ENCODE results near the gene OTOP3.

Gene OTOP3

GRCh38 chr17:74930535-74931036 is 5.1 kb upstream of the OTOP3 start:
- DNase-seq (ENCODE audit: low read depth): no peak
- no peak for TF ChIP-seq CTCF (IDR thresholded peaks at IDR 0.05; ENCODE audit: control insufficient read depth, extremely low read depth, insufficient read depth)
- H3K4me3 ChIP-seq (ENCODE audit: low read depth, low read length): no peak overlapping the region

- TF ChIP-seq CTCF (IDR thresholded peaks at IDR 0.05; ENCODE audit: control insufficient read depth, extremely low read depth, insufficient read depth): no peak
Observed at GRCh38 chr17:74935048-74935447, 650 bp upstream of the OTOP3 start.

DNA sequence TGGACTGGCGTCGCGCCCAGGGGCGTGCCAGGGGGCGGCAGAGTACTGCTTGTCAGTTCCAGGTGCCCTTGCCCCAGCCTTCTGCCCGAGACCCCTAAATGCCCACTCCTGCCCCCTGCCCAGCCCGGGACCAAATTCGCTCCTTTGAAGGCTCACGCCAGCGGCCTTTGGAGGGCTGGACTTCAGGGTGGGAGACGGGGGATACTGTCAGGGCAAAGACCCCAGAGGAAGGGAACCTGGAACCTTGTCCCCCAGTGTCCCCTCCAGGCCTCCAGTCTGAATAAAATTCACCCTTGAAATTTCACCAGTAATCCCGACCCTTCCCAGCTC is 737 bp downstream of the OTOP3 start:
- DNase-seq (ENCODE audit: low read depth): no peak
- no peak for TF ChIP-seq CTCF (IDR thresholded peaks at IDR 0.05; ENCODE audit: control insufficient read depth, extremely low read depth, insufficient read depth)
- no peak overlapping the region for H3K4me3 ChIP-seq (ENCODE audit: low read depth, low read length)

More at GRCh38 chr17:74935048-74935447, 650 bp upstream of the OTOP3 start:
- no peak overlapping the region for H3K4me3 ChIP-seq (ENCODE audit: low read depth, low read length)
- no peak for DNase-seq (ENCODE audit: low read depth)

- no peak overlapping the region for H3K4me3 ChIP-seq (ENCODE audit: low read depth, low read length)
- no peak for DNase-seq (ENCODE audit: low read depth)
- no peak for TF ChIP-seq CTCF (IDR thresholded peaks at IDR 0.05; ENCODE audit: control insufficient read depth, extremely low read depth, insufficient read depth)
Observed at GRCh38 chr17:74937064-74938051, 1.7 kb downstream of the OTOP3 start.

- H3K4me3 ChIP-seq (ENCODE audit: low read depth, low read length): no peak overlapping the region
- no peak for DNase-seq (ENCODE audit: low read depth)
- TF ChIP-seq CTCF (IDR thresholded peaks at IDR 0.05; ENCODE audit: control insufficient read depth, extremely low read depth, insufficient read depth): no peak
Observed at GRCh38 chr17:74938194-74938950, 2.7 kb downstream of the OTOP3 start.

- no peak overlapping the region for H3K4me3 ChIP-seq (ENCODE audit: low read depth, low read length)
- no peak for DNase-seq (ENCODE audit: low read depth)
- no peak for TF ChIP-seq CTCF (IDR thresholded peaks at IDR 0.05; ENCODE audit: control insufficient read depth, extremely low read depth, insufficient read depth)
Observed at GRCh38 chr17:74939534-74939933, 3.8 kb downstream of the OTOP3 start.
